ENCODE data around the gene BRD1.
"Not testable (repeated sequence)": the region's sequence is repeated elsewhere in the genome, so short reads cannot be mapped to it uniquely, and the experiment has no call there.

The BRD1 gene

GRCh38 chr22:49853981-49854831 lies 26.5 kb upstream of the BRD1 start:
- DNase-seq (ENCODE audit: extremely low spot score, insufficient read length, low read depth) (no peak), FAIRE-seq (peak; percentile 68)

GRCh38 chr22:49852898-49853894 lies 25.5 kb upstream of the BRD1 start, which contains the start of gene ZBED4:
Gene ZBED4 (plus strand): TSS chr22:49853844. CDS start chr22:49883663, 29,819 bp downstream.
- FAIRE-seq (peak; percentile 94), DNase-seq (ENCODE audit: extremely low spot score, insufficient read length, low read depth) (peak; percentile 93)

GRCh38 chr22:49852568-49852897 lies 24.9 kb upstream of the BRD1 start:
- FAIRE-seq; DNase-seq (ENCODE audit: extremely low spot score, insufficient read length, low read depth): not testable (repeated sequence)

GRCh38 chr22:49850959-49851802 lies 23.5 kb upstream of the BRD1 start:
- no peak for FAIRE-seq
- DNase-seq (ENCODE audit: extremely low spot score, insufficient read length, low read depth), result no peak

- FAIRE-seq (no peak), DNase-seq (ENCODE audit: extremely low spot score, insufficient read length, low read depth) (no peak)
Observed at GRCh38 chr22:49850021-49850911, 22.6 kb upstream of the BRD1 start.

GRCh38 chr22:49849161-49850020 lies 21.7 kb upstream of the BRD1 start:
- FAIRE-seq, result no peak
- DNase-seq (ENCODE audit: extremely low spot score, insufficient read length, low read depth), result no peak

DNA sequence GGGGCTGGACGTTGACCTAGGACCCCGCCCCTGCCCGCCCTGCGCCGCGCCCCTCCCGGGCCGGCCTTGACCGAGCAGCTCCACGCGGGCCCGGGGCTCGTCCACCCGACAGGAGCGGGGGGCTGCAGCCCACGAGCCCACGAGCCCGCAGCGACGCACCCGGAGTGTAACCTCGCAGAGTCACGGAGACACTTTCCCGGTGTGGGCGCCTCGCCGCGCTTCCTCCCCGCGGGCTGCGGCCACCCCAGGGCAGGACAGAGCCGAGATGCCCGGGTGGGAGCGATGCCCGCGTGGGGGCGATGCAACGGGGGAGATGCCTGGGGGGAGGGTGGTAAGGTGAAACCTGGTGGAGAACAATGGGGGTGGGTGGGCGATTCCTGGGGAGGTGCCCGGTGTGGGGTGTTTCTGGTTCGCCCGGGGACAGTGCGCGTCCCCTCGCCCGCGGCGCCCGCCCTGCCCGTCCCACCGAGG lies 21.1 kb upstream of the BRD1 start:
- DNase-seq (ENCODE audit: extremely low spot score, insufficient read length, low read depth) (no peak), FAIRE-seq (no peak)

DNA sequence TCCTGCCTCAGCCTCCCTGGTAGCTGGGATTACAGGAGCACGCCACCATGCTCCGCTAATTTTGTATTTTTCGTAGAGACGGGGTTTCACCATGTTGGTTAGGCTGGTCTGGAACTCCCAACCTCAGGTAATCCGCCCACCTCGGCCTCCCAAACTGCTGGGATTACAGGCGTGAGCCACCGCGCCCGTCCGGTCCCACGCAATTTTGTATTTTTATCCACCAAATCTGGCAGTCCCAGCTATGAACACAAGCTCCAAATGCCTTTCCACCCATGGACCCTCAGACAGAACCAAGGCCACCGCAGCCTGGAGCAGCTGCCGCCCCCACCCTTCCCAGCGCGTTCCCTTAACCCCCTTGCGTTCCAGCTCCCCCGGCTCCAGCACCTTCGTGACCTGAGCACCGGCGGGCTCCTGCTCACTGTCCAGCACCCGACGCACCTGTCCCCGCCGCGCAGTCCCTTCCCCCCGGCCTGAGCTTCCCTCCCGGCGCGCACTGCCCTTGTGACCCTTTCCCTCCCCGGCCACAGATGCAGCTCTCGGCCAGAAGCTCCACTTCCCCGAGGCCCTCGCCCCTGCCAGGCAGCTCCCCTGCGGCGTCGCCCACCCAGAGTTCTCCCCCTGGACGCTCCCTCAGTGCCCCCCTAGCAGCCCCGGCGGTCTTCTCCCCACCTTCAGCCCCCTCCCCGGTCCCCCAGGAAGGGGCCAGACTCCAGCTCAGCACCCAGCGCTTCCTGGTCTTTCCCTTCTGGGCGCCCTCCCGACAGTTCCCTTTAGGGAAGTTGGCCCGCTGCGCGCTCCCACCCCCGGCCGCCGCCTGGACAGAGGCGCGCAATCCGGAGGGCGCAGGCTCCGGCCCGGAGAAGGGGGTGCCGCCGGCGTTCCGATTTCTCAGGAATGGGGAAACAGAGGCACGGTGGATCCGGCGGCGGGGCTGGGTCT lies 20.3 kb upstream of the BRD1 start:
- FAIRE-seq (no peak), DNase-seq (ENCODE audit: extremely low spot score, insufficient read length, low read depth) (no peak)

DNA sequence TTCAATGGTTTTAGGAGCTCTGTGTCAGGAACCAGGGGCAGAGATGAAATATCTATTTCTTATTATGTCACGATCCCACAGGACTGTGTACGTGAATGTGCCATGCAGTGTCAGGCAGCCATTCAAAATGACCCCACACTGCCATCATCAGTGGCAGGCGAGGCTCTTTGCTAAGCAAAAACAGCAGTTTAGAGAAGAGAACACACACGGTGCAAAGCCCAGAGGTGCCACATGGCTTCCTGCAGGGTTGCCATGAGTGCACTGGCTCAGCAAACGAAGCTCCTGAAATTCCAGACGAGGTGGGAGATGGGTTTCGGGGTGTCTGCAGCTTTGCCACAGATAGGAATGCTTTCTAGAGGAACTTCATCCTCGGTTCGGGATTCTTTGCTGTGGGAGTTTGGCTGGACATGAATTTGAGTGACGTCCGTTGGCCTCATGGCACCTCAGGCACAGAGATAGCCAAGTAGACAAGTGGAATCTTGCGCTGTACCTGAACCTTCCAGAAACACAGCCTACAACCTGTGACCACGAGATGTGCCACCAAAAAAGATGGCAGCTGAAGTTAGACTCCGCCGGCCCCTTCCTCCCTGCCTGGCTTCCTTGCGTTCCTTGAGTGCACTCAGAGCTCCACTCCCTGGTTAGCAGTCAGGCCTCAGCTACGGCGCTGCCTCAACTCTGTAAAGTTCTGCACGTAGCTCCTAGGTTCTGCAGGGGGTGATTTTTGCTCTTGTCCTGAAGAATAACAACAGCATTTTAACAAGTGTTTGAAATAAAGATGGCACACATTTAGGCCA lies 18.2 kb upstream of the BRD1 start:
- FAIRE-seq (no peak), DNase-seq (ENCODE audit: extremely low spot score, insufficient read length, low read depth) (no peak)

GRCh38 chr22:49845241-49845640 lies 17.6 kb upstream of the BRD1 start:
- FAIRE-seq, result no peak
- DNase-seq (ENCODE audit: extremely low spot score, insufficient read length, low read depth), result no peak

- DNase-seq (ENCODE audit: extremely low spot score, insufficient read length, low read depth) (no peak), FAIRE-seq (peak; percentile 78)
Observed at GRCh38 chr22:49838771-49839717, 11.4 kb upstream of the BRD1 start.

GRCh38 chr22:49833340-49834007 lies 5.8 kb upstream of the BRD1 start:
- FAIRE-seq, result no peak
- DNase-seq (ENCODE audit: extremely low spot score, insufficient read length, low read depth), result no peak

DNA sequence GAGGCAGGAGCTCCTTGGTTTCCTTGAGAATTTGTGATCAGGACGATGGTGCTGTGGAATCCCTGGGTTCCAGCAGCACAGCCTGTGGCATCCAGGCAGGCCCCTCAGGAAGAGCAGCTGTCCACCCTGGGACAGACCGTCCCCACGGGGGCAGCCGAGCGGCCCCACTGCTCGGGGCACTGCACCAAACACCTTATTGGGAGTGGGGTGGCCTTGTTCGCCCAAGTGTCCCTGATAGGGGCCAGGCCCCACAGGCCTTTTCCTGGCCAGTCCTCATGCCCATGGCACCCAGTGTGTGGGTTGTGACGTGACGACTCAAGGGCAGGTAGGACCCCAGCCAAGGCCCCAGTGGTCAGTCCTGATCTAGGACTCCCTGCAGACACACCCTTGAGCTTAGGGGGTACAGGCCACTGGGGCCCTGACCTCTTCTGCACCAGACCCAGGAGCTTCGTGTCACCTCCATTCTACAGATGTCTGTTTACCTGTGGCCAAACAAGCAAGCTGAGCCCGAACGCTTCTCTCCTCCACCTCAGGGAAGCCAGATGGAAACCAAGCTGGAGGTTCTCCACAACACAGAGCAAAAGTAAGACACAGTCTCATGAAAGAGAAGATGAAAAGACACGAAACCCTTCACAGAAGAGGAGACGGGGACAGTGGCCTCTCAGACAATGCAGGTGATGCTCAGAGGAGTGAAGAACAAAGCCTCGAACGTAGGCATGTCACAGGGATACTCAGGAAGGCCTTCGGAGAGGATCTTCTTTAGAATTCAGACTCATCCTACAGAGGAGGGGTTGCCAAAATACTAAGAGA lies 1.6 kb upstream of the BRD1 start:
- no peak for FAIRE-seq
- no peak for DNase-seq (ENCODE audit: extremely low spot score, insufficient read length, low read depth)

GRCh38 chr22:49828599-49828965 lies 909 bp upstream of the BRD1 start:
- FAIRE-seq (no peak), DNase-seq (ENCODE audit: extremely low spot score, insufficient read length, low read depth) (no peak)
